ENCODE measurements around the gene RPL34.

The RPL34 gene

DNA sequence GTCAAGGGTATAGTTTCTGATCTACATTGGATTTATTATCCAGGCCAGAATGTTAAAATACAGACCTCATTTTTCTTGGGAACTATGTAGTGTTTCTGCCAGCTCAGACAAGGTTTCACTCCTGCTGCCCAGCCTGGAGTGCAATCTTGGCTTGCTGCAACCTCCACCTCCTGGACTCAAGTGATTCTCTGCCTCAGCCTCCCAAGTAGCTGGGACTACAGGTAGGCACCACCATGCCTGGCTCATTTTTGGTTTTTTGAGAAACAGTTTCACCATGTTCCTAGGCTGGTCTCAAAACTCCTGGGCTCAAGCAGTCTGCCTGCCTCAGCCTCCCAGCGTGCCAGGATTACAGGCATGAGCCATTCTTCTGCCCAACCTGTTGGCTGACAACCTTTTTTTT is 5.7 kb downstream of the RPL34 start:
- Histone ChIP-seq H3K36me3 (ENCODE audit: insufficient read depth, low read depth, low read length) (peaks cover 100% of the 10 kb centered on the region), H3K9ac (ENCODE audit: low read depth, low read length) (no peak overlapping the region), H3K4me3 (ENCODE audit: low read length) (no peak overlapping the region), H3K27ac (ENCODE audit: low read length) (no peak overlapping the region), H3K9me3 (ENCODE audit: insufficient read depth, low read depth, low read length) (no peaks in the 10 kb centered on the region), H3K4me1 (ENCODE audit: insufficient read depth, low read length) (peaks cover 9% of the 10 kb centered on the region; the same call in 1 of the 2 replicates), H3K27me3 (ENCODE audit: insufficient read depth, low read length) (no peaks in the 10 kb centered on the region)

DNA sequence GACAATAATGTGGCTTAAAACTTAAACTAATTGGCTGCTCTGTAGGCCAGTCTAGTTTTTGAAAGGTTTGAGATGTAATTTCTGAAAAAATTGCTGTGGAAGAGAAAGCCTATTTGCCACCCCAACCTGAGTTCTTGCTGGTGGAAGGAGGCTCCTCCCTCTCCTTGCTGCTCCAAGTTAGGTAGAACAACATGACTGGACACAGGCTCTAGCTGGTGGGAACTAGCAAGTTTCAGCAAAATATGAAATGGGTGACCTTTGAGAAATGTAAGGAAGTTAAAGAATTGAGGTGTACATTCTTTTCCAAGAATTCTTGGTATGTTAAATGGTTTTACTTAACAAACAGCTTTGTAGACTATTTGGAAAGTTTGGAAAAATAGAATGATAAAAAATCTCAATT is 8.0 kb downstream of the RPL34 start:
- Histone ChIP-seq H3K36me3 (ENCODE audit: insufficient read depth, low read depth, low read length) (peaks cover 100% of the 10 kb centered on the region), H3K9ac (ENCODE audit: low read depth, low read length) (no peak overlapping the region), H3K4me3 (ENCODE audit: low read length) (no peak overlapping the region), H3K4me1 (ENCODE audit: insufficient read depth, low read length) (no peaks in the 10 kb centered on the region), H3K27ac (ENCODE audit: low read length) (no peak overlapping the region), H3K27me3 (ENCODE audit: insufficient read depth, low read length) (no peaks in the 10 kb centered on the region), H3K9me3 (ENCODE audit: insufficient read depth, low read depth, low read length) (no peaks in the 10 kb centered on the region)

DNA sequence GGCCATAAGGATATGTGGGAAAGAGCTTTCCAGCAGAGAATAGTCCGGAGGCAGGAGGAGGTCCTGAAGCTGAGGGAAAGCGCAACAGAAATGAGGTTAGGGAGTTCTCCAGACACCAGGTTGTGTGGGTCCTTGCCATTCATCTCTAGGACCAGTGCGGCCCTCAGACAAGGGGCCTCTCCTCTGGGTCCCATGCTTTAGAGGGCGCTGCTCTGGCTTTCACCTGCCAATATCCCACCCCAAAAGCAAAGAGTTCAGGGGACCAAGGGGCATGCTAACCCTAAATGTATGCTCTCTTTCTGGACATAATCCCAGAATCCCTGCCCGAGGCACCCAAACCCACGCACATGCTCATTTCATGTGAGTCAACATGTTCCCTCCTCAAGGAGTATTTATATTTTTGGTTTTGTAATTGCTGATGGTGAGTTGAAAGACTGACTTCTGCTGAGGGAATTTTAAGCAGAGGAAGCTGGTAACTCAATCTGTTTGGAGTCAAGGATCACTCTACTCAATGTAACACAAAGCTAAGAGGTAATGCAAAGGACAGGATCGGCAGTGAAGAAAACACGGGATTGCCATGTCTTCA is 14.8 kb downstream of the RPL34 start:
- H3K9me3 ChIP-seq (ENCODE audit: insufficient read depth, low read depth, low read length), result no peaks in the 10 kb centered on the region
- H3K4me1 ChIP-seq (ENCODE audit: insufficient read depth, low read length), result no peaks in the 10 kb centered on the region
- no peak overlapping the region for H3K4me3 ChIP-seq (ENCODE audit: low read length)
- no peaks in the 10 kb centered on the region for H3K27me3 ChIP-seq (ENCODE audit: insufficient read depth, low read length)
- peaks cover 58% of the 10 kb centered on the region for H3K36me3 ChIP-seq (ENCODE audit: insufficient read depth, low read depth, low read length)
- no peak overlapping the region for H3K27ac ChIP-seq (ENCODE audit: low read length)
- H3K9ac ChIP-seq (ENCODE audit: low read depth, low read length), result no peak overlapping the region

DNA sequence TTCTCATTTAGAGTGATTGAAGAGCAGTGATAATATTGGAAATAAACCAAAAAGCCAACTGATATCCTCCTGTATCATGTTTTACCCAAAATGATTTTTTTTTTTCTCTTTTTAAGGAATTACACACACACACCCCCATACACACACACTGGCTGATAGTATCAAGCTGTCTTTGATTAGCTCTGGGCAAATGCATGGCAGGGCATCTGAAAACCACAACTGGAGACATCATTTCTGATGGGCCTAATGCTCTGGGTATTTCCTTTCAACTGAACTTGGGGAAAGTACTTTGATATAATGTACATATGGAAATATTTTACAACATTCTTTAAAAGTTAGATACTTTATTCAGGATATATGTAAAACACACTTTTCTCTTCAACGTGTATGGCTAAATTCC is 15.9 kb downstream of the RPL34 start:
- Histone ChIP-seq H3K4me3 (ENCODE audit: low read length) (no peak overlapping the region), H3K9me3 (ENCODE audit: insufficient read depth, low read depth, low read length) (no peaks in the 10 kb centered on the region), H3K36me3 (ENCODE audit: insufficient read depth, low read depth, low read length) (peaks cover 48% of the 10 kb centered on the region), H3K27ac (ENCODE audit: low read length) (no peak overlapping the region), H3K9ac (ENCODE audit: low read depth, low read length) (no peak overlapping the region), H3K4me1 (ENCODE audit: insufficient read depth, low read length) (no peaks in the 10 kb centered on the region), H3K27me3 (ENCODE audit: insufficient read depth, low read length) (no peaks in the 10 kb centered on the region)

DNA sequence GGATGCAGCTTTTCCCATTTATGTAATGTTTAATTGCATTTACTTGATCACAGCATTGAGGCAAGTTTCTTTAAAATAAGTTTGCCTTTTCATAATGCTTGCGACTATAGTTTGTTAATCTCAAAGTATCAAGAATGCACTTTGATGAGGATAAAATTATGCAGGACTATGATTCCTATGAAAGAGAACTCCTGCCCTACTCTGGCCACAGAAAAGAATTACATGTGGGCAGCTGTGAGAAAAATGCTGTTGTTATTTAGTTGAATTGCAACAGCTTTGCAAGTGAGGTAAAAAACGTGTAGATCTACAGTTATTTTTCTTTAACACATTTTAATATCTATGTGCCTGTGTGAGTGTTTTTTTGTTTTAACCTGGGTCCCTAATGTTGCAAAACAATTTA is 17.5 kb downstream of the RPL34 start:
- Histone ChIP-seq H3K36me3 (ENCODE audit: insufficient read depth, low read depth, low read length) (peaks cover 31% of the 10 kb centered on the region), H3K4me3 (ENCODE audit: low read length) (no peak overlapping the region), H3K9ac (ENCODE audit: low read depth, low read length) (no peak overlapping the region), H3K4me1 (ENCODE audit: insufficient read depth, low read length) (no peaks in the 10 kb centered on the region), H3K27me3 (ENCODE audit: insufficient read depth, low read length) (no peaks in the 10 kb centered on the region), H3K9me3 (ENCODE audit: insufficient read depth, low read depth, low read length) (no peaks in the 10 kb centered on the region), H3K27ac (ENCODE audit: low read length) (no peak overlapping the region)

DNA sequence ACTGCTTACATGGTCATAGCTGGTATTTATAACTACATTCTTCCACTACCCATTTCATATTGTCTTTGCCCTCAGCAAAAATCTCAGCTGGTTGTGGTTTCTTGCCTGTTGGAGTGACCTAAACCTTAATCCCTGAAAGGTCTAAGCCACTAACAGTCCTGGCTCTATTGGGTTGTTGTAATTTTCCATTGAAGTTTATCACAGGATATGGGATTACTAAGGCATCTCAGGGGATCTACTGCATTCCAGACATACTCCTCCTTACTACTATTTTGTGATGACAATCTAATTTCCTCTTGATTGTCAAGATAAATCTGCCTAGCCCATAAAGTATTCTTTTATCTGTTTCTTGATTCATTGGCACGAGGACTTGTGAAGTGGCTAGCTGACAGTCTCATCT is 23.9 kb downstream of the RPL34 start:
- Histone ChIP-seq H3K27ac (ENCODE audit: low read length) (no peak overlapping the region), H3K27me3 (ENCODE audit: insufficient read depth, low read length) (no peaks in the 10 kb centered on the region)

DNA sequence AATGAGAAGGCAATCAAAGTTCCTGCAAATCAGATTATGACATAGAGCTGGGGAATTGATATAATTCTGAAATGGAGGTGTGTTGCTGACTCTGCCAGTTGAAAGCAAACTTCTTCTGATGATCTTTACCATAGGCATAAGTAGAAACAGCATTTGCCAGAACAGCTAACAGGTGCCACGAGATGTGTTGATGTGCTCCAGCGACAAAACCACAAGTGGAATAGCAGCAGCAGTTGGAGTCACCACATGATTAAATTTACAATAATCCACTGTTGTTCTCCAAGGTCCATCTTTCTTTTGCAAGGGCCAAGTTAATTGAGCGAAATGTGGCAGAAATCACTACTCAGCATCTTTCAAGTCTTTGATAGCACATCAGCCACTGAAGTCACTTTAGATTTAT is 26.3 kb downstream of the RPL34 start:
- Histone ChIP-seq H3K27me3 (ENCODE audit: insufficient read depth, low read length) (no peaks in the 10 kb centered on the region), H3K9me3 (ENCODE audit: insufficient read depth, low read depth, low read length) (no peaks in the 10 kb centered on the region), H3K9ac (ENCODE audit: low read depth, low read length) (no peak overlapping the region), H3K36me3 (ENCODE audit: insufficient read depth, low read depth, low read length) (no peaks in the 10 kb centered on the region), H3K4me3 (ENCODE audit: low read length) (no peak overlapping the region), H3K27ac (ENCODE audit: low read length) (no peak overlapping the region), H3K4me1 (ENCODE audit: insufficient read depth, low read length) (no peaks in the 10 kb centered on the region; the same call in 1 of the 2 replicates)

More for the DNA sequence above, 23.9 kb downstream of the RPL34 start:
- Histone ChIP-seq H3K4me3 (ENCODE audit: low read length) (no peak overlapping the region), H3K36me3 (ENCODE audit: insufficient read depth, low read depth, low read length) (no peaks in the 10 kb centered on the region), H3K9ac (ENCODE audit: low read depth, low read length) (no peak overlapping the region), H3K4me1 (ENCODE audit: insufficient read depth, low read length) (no peaks in the 10 kb centered on the region), H3K9me3 (ENCODE audit: insufficient read depth, low read depth, low read length) (no peaks in the 10 kb centered on the region)

DNA sequence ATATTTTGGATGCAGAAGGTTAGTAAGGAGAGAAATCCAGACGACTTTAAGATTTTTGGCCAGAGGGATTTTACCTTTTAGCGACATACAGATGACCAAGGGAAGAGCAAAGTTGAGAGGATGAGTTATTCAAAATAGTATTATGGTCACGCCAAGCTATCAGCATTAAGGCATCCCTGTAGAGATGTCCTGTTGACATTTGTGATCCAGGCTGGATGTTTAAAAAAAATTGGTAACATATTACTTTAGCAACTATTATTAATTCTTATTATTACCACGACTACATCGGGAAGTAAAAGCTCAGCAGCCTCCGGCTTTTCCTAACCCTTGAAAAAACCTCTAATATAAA is 29.5 kb downstream of the RPL34 start:
- H3K4me1 ChIP-seq (ENCODE audit: insufficient read depth, low read length), result no peaks in the 10 kb centered on the region; the same call in 1 of the 2 replicates
- H3K9me3 ChIP-seq (ENCODE audit: insufficient read depth, low read depth, low read length), result no peaks in the 10 kb centered on the region
- no peak overlapping the region for H3K27ac ChIP-seq (ENCODE audit: low read length)
- no peaks in the 10 kb centered on the region for H3K27me3 ChIP-seq (ENCODE audit: insufficient read depth, low read length)
- peak overlapping the region; percentile 96; the same call in 1 of the 2 replicates for H3K9ac ChIP-seq (ENCODE audit: low read depth, low read length)
- H3K4me3 ChIP-seq (ENCODE audit: low read length), result peak overlapping the region; percentile 98
- 0 out of 2 replicates have a peak, but pooled peaks cover 3% of the 10 kb centered on the region for H3K36me3 ChIP-seq (ENCODE audit: insufficient read depth, low read depth, low read length)

DNA sequence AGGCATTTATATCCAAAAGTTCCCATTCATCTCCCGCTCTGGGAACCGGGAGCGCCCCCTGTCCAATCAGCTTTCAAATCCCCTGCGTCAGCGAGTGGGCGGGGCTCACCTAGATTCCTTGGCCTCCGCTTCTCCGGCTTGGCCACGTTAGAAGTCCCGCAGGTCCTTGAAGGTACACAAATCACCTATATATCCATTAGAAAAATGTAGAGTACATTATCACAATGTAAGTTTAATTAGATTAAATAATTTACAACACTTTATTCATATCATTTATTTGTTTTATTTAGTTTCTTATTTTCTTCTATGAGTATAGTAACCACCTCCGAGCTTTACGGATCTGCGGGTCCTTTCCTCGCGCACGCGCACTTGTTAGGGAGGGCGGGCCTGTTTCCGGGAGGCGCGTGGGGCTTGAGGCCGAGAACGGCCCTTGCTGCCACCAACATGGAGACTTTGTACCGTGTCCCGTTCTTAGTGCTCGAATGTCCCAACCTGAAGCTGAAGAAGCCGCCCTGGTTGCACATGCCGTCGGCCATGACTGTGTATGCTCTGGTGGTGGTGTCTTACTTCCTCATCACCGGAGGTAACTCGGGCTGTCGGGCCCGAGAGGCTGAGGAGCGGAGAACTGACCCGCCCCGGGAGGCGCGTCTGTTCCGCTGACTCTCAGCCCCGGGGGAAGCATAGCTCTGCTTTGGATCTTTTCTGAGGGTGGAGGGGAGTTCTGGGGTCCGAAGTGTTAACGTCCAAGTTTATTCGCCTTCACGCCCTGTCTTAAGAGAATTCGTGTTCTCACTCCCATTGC is 30.0 kb downstream of the RPL34 start, which contains the start of gene OSTC:
TSS of gene OSTC (plus strand) at position 388 of the 802 bp plus-strand sequence. CDS start at position 445, 57 bp downstream.
- peaks cover 6% of the 10 kb centered on the region; the same call in 1 of the 2 replicates for H3K36me3 ChIP-seq (ENCODE audit: insufficient read depth, low read depth, low read length)
- peak within 1 kb of the TSS; percentile 12 for H3K27ac ChIP-seq (ENCODE audit: low read length)
- peak within 1 kb of the TSS; percentile 96 for H3K9ac ChIP-seq (ENCODE audit: low read depth, low read length)
- H3K4me3 ChIP-seq (ENCODE audit: low read length), result peak within 1 kb of the TSS; percentile 98
- H3K4me1 ChIP-seq (ENCODE audit: insufficient read depth, low read length), result no peaks in the 10 kb centered on the region; the same call in 1 of the 2 replicates
- H3K9me3 ChIP-seq (ENCODE audit: insufficient read depth, low read depth, low read length), result no peaks in the 10 kb centered on the region
- H3K27me3 ChIP-seq (ENCODE audit: insufficient read depth, low read length), result no peaks in the 10 kb centered on the region

DNA sequence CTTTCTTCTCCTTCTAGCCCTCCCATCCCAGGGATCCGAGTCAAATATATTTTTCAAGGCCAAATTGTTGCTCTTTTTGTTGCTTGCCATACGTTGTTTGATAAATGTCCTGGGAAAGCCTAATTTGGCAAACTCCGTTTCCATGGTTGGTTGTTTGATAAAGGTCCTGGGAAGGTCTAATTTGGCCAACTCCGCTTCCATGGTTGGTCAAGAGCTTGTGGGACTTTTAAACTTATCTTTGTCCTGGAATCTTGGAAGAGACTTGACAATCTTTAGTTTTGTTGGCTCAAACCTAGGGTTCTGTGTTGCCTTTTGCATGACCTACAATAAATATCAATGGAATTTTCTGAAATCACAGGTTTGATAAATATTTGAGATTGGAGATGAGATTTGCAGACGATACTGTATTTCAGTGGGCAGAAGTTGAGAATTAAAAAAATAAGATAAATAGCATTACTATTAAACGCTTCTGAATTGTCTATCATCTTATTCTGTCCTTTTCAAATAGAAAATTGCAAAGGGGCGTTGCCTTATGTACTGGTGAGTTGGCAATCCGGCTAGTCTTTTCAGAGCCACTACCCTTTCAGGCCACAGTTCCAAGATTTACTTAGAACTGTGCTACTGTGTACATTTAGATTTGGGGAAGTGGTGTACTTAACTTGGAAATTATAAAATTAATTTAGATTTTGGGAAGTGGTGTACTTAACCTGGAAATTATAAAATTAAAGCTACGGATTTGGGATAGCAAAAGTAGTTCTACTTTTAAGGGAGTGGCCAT is 30.8 kb downstream of the RPL34 start:
- Histone ChIP-seq H3K4me1 (ENCODE audit: insufficient read depth, low read length) (no peaks in the 10 kb centered on the region; the same call in 1 of the 2 replicates), H3K4me3 (ENCODE audit: low read length) (peak overlapping the region; percentile 98), H3K9me3 (ENCODE audit: insufficient read depth, low read depth, low read length) (no peaks in the 10 kb centered on the region), H3K9ac (ENCODE audit: low read depth, low read length) (peak overlapping the region; percentile 96), H3K27ac (ENCODE audit: low read length) (peak overlapping the region; percentile 12), H3K27me3 (ENCODE audit: insufficient read depth, low read length) (no peaks in the 10 kb centered on the region), H3K36me3 (ENCODE audit: insufficient read depth, low read depth, low read length) (peaks cover 13% of the 10 kb centered on the region)

DNA sequence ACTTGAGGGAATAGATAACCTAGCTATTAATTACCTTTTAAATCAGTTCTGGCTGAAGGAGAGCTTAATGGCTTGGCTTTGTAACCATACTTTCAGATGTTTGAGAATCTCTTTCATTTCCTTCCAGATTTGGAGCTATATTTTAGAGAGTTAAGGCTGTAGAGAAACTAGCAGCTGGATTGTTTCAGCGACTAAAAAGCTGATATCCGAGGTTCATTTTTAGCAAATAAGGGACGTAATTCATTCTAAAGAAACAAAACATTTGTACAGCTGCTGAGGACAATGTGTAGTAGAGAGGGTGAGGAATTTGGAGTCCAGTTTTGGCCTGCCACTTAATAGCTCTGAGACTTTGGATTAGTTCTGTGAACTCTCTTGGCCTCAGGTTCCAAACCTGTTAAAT is 42.3 kb downstream of the RPL34 start:
- H3K9ac ChIP-seq (ENCODE audit: low read depth, low read length), result no peak overlapping the region
- H3K4me3 ChIP-seq (ENCODE audit: low read length), result no peak overlapping the region
- H3K36me3 ChIP-seq (ENCODE audit: insufficient read depth, low read depth, low read length), result peaks cover 87% of the 10 kb centered on the region
- no peaks in the 10 kb centered on the region for H3K9me3 ChIP-seq (ENCODE audit: insufficient read depth, low read depth, low read length)
- H3K27me3 ChIP-seq (ENCODE audit: insufficient read depth, low read length), result no peaks in the 10 kb centered on the region
- H3K27ac ChIP-seq (ENCODE audit: low read length), result no peak overlapping the region
- no peaks in the 10 kb centered on the region for H3K4me1 ChIP-seq (ENCODE audit: insufficient read depth, low read length)
